Left ventricle myocardium inferior (tissue), 1 donor: Measurements from ENCODE around the gene BPIFB4. TPM values are rescaled to one million over a fixed set of nuclear protein-coding genes. Genes with fewer than 3 reads are reported as not detected.

Experiments
- DNase-seq: peaks from one replicate; pipeline ENCODE4 v3.0.0-alpha.2; 2020
- H3K27ac ChIP-seq: fragments of 200-600 bp; replicated peaks from 2 replicates; pipeline ENCODE4 v1.8.0; 2021
- H3K27me3 ChIP-seq: fragments of 200-600 bp; 2 replicates; pipeline ENCODE4 v1.8.0; 2021; ENCODE audit warnings: low read depth
- H3K36me3 ChIP-seq: fragments of 200-600 bp; 2 replicates; pipeline ENCODE4 v1.8.0; 2021
- H3K4me1 ChIP-seq: fragments of 200-600 bp; 2 replicates; pipeline ENCODE4 v1.8.0; 2021
- H3K4me3 ChIP-seq: fragments of 200-600 bp; 2 replicates; pipeline ENCODE4 v1.8.0; 2021; ENCODE audit warnings: mild to moderate bottlenecking, moderate library complexity
- H3K9me3 ChIP-seq: fragments of 200-600 bp; replicated peaks from 2 replicates; pipeline ENCODE4 v1.8.0; 2021
- intact Hi-C: fragments of 100-400 bp; cut with micrococcal nuclease; formaldehyde crosslinking; loops from one replicate; pipeline ENCODE4 v1.11.0; 2022
- total RNA-seq: library from RNA; stranded (reverse); fragmentation: NEBNext Ultra II Directional; extraction: Animal tissue kit (Norgen Biotek cat#: 25700); gene quantifications from one replicate; pipeline ENCODE4 v1.2.1, GENCODE V29; 2021
- TF ChIP-seq, protein P1 (sequence below): fragments of 200-600 bp; IDR thresholded peaks from 2 replicates; pipeline ENCODE4 v1.8.0; 2021; ENCODE audit warnings: antibody characterized with exemption, mild to moderate bottlenecking, borderline replicate concordance
- donor health status: DM: no; HTN: yes; CAD: no; lungs with severe emphysema.

Gene BPIFB4
- total RNA-seq, 1 donor from 2014 or later: not detected

DNA sequence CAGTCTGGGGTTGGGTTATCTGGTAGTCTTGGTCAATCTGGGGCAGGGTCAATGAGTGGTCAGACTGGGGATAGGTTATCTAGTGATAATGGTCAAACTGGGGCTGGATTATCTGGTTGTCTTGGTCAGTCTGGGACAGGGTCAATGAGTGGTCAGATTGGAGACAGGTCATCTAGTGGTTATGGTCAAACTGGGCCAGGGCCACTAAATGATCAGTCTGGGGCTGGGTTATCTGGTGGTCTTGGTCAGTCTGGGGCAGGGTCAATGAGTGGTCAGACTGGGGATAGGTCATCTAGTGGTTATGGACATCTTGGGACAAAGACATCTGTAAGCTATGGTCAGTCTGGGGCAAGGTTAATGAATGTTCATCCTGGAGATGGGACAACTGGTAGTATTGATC, 60.0 kb downstream of the BPIFB4 start:
- Histone ChIP-seq H3K4me3 (no peak overlapping the region), H3K4me1 (no peaks in the 10 kb centered on the region), H3K27me3 (peaks cover 29% of the 10 kb centered on the region), H3K27ac (no peak overlapping the region), H3K36me3 (no peaks in the 10 kb centered on the region), H3K9me3 (peaks cover 17% of the 10 kb centered on the region)
- no peak for DNase-seq
- intact Hi-C loops: no loop called here
- TF ChIP-seq, protein P1, sequence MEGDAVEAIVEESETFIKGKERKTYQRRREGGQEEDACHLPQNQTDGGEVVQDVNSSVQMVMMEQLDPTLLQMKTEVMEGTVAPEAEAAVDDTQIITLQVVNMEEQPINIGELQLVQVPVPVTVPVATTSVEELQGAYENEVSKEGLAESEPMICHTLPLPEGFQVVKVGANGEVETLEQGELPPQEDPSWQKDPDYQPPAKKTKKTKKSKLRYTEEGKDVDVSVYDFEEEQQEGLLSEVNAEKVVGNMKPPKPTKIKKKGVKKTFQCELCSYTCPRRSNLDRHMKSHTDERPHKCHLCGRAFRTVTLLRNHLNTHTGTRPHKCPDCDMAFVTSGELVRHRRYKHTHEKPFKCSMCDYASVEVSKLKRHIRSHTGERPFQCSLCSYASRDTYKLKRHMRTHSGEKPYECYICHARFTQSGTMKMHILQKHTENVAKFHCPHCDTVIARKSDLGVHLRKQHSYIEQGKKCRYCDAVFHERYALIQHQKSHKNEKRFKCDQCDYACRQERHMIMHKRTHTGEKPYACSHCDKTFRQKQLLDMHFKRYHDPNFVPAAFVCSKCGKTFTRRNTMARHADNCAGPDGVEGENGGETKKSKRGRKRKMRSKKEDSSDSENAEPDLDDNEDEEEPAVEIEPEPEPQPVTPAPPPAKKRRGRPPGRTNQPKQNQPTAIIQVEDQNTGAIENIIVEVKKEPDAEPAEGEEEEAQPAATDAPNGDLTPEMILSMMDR: no peak

DNA sequence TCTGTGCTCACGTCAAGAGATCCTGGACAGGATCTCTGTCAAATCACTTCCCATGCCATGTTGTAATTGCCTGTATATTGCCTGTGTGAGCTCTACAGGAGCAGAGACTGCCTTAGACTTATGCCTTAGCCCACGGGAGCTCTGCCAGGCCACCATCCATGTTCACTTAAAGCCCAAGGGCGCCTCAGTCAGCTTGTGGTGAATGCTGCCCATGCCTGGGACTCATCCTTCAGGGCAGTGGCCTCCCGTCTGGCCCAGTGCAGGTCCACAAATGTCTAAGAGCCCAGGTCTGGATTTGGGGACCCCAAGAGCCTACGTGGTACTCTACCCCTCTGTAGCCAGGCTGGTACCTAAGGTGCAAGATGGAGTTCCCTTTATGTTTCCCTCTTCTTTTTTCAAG, 66.1 kb downstream of the BPIFB4 start:
- no peak overlapping the region for H3K4me3 ChIP-seq
- intact Hi-C loops: no loop called here
- no peak for DNase-seq
- peaks cover 31% of the 10 kb centered on the region for H3K27me3 ChIP-seq
- H3K4me1 ChIP-seq: no peaks in the 10 kb centered on the region
- peaks cover 14% of the 10 kb centered on the region for H3K9me3 ChIP-seq
- H3K36me3 ChIP-seq: no peaks in the 10 kb centered on the region
- no peak overlapping the region for H3K27ac ChIP-seq
- TF ChIP-seq, protein P1: no peak

DNA sequence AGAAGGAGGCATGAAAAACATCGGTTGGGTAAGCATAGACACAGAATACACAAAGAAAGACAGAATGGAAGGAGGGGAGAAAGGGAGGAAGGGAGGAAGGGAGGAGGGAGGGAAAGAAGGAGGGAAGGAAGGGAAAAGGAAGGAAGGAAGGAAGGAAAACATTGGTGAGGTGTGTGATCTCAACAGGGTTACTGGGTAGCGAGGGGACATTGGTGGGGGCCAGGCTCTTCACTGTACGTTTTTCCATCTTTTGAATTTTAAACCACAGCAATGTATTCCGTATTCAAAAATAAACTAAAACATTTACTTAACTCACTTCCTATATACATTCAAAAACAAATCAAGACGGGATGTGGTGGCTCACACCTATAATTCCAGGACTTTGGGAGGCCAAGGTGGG, 67.9 kb downstream of the BPIFB4 start:
- no peaks in the 10 kb centered on the region for H3K36me3 ChIP-seq
- H3K27ac ChIP-seq: no peak overlapping the region
- no peaks in the 10 kb centered on the region for H3K4me1 ChIP-seq
- H3K9me3 ChIP-seq: peaks cover 14% of the 10 kb centered on the region
- peaks cover 42% of the 10 kb centered on the region for H3K27me3 ChIP-seq
- no peak overlapping the region for H3K4me3 ChIP-seq
- TF ChIP-seq, protein P1: no peak
- intact Hi-C loops: no loop called here
- DNase-seq: no peak

DNA sequence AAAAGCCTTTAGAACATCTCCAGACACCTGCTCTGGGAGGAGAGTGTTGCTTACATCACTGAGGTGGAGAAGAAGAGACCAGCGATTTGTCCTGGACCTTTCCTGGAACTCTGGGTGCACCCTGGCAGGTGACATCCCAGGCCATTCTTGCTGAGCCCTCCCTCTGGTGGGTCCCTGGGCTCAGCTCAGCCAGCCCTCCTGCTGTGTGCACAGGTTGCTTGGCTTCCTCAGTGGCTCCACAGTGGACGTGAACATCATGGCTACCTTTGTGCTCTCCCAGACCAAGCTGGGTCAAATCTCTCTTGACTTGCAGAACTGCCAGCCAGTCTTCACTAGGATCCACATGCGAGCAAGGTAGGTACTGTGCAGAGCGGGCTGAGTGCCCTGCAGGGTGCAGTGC, 68.6 kb downstream of the BPIFB4 start:
- H3K4me1 ChIP-seq: no peaks in the 10 kb centered on the region
- intact Hi-C loops: no loop called here
- H3K4me3 ChIP-seq: no peak overlapping the region
- DNase-seq: no peak
- TF ChIP-seq, protein P1: no peak
- H3K9me3 ChIP-seq: peaks cover 7% of the 10 kb centered on the region
- no peaks in the 10 kb centered on the region for H3K36me3 ChIP-seq
- no peak overlapping the region for H3K27ac ChIP-seq
- H3K27me3 ChIP-seq: peaks cover 50% of the 10 kb centered on the region

DNA sequence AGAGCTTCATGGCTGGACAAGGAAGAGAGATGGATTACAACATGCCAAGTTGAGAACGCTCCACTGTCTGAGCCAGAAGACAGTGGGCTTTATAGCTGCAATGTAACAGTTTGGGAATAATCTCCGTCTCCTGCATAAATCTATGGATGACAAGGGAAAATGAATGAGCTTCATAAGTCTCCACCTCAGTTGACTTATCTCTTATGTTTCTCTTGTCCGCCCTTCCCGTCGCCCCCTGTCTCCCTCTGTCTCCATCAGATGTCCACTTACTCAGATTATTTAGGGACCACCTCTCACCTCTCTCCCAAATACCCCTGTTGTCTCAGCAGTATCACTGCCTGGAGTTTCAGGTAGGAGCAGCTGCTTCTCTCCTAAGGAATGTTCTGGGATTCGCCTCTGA, 74.8 kb downstream of the BPIFB4 start:
- Histone ChIP-seq H3K4me1 (no peaks in the 10 kb centered on the region), H3K4me3 (no peak overlapping the region), H3K27ac (no peak overlapping the region), H3K27me3 (peaks cover 71% of the 10 kb centered on the region), H3K9me3 (no peaks in the 10 kb centered on the region), H3K36me3 (no peaks in the 10 kb centered on the region)
- TF ChIP-seq, protein P1: no peak
- DNase-seq: no peak
- intact Hi-C loops: no loop called here
